ENCODE data around the gene IL36RN.

The IL36RN gene

DNA sequence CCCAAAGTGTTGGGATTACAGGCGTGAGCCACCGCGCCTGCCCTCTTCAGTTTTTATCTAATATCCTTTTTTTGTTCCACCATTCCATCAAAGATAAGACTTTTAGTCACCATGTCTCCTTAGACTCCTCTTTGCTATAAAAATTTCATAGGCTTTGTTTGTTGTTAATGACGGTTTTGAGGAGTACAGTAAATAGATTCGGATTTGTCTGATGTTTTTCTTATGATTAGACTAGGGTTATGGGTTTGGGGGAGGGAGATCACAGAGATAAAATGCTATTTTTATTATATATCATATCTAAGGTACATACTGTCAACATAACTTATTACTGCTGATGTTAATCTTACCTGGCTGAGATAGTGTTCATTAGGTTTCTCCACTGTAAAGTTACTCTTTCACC, 12.5 kb upstream of the IL36RN start:
- no peak for DNase-seq (ENCODE audit: low read depth in 3 of 3, low spot score in 1 of 3)

DNA sequence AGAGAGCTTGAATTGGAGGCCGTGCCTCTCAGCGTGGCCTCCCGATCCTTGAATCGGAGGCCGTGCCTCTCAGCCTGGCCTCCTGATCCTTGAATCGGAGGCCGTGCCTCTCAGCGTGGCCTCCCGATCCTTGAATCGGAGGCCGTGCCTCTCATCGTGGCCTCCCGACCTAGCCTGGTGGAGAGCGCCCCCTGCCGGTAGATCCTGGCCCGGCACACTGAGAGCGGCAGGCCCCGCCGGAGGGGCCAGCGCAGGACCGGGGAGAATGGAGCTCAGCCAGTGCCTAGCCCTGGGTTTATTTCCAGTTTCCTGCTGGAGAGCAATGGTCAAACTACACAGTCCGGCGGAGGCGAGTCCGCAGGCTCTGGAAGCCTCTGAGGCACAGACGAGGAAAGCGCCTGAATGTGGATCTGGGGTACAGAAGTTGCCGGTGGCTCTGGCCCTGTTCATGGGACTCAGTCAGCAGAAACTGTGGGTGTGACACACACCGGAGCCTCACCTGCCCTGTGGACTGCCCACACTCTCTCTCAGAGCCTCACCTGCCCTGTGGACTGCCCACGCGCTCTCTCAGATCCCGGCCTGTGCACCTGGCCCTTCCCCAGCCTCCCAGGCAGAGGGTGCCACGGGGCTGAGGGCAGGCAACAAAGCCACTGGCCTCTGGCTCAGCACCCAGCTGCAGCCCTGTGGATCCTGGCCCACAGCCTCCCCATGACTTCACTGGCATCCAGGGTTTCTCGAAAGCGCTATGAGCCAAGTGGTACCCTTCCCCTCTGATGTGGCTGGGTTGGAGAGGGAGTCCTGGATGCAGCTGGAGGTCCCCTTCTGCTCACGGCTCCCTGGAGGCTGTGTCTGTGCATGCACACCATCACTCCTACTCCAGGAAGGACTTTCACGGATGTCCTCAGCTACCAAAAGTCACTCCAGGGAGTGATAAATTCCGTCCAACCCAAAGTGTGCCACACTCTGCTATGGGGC, 7.8 kb upstream of the IL36RN start:
- DNase-seq (ENCODE audit: low read depth in 3 of 3, low spot score in 1 of 3): no peak

DNA sequence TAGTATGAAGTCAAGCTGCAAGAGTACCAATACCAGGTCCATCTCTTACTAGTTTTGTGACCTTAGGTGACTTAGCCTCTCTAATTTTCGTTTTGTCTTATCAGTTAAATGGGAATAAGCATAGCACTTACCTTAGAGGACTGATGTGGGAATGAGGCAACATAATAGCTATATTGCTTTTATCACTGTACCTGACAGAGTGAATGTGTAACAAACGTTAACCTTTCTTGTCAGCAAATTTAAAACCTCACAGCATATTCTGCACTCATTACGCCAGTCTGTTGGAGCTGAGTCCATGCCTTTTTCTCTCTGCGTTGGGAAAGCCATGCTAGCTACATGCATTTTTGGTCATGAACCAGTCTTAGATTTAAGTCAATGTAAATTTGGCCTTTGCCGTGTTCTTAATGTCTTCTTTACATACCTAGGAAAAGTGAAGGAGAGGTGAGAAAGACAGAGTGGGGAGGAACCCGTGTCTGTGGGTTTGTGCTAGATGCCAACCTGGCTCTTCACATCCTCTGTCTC, 6.5 kb upstream of the IL36RN start, which contains the start of gene IL36B:
IL36B (minus strand) TSS at position 472 of the 522 bp plus-strand sequence.
- DNase-seq (ENCODE audit: low read depth in 3 of 3, low spot score in 1 of 3): no peak

DNA sequence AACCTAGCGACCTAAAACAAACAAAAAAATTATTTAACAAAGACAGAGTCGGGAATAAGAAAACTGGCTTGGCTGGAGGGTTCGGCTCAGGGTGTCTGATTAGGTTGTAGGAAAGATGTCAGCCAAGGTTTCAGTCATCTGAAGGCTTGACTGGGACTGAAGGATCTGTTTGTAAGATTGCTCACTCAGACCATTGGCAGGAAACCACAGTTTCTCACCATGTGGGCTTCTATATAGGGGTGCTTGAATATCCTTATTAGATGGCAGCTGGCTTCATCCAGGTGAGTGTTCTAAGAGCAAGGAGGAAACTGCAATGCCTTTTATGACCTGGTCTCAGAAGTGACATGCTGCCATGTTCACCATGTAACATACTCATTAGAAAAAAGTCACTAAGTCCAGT, 5.3 kb upstream of the IL36RN start:
- DNase-seq (ENCODE audit: low read depth in 3 of 3, low spot score in 1 of 3): no peak

DNA sequence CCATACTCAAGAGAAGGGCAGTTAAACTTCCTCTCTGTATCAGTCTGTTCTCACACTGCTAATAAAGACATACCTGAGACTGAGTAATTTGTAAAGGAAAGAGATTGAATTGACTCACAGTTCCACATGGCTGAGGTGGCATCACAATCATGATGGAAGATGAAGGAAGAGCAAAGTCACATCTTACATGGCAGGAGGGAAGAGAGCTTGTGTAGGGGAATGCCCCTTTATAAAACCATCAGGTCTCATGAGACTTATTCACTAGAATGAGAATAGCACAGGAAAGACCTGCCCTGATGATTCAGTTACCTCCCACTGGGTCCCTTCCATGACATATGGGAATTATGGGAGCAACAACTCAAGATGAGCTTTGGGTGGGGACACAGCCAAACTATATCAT, 4.9 kb upstream of the IL36RN start:
- DNase-seq (ENCODE audit: low read depth in 3 of 3, low spot score in 1 of 3): no peak

DNA sequence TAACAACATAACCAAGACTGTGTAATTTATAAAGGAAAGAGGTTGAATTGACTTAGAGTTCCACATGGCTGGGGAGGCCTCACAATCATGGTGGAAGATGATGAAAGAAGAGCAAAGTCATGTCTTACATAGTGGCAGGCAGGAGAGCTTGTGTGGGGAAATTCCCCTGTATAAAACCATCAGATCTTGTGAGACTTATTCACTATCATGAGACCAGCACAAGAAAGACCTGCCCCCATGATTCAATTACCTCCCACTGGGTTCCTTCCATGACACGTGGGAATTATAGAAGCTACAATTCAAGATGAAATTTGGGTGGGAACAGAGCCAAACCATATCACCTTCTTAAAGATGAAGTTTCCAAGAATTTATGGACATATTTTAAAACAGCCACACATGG, 2.5 kb upstream of the IL36RN start:
- no peak for DNase-seq (ENCODE audit: low read depth in 3 of 3, low spot score in 1 of 3)

DNA sequence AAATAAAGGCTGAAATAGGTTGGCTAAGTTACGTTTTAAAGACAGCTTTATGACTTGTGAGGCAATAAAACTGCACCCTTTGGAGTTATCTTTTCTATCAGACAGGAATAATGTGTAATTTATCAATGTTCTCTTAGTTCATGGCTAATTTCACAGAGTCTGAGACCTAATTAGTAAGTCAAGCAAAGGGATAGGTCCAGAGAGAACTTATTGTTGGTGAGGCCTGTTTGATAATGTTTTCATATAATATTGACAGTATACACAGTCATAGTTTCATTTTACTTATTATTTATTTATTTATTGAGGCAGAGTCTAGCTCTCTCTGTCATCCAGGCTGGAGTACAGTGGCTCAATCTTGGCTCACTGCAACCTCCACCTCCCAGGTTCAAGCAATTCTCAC, 1.9 kb upstream of the IL36RN start:
- DNase-seq (ENCODE audit: low read depth in 3 of 3, low spot score in 1 of 3): no peak

DNA sequence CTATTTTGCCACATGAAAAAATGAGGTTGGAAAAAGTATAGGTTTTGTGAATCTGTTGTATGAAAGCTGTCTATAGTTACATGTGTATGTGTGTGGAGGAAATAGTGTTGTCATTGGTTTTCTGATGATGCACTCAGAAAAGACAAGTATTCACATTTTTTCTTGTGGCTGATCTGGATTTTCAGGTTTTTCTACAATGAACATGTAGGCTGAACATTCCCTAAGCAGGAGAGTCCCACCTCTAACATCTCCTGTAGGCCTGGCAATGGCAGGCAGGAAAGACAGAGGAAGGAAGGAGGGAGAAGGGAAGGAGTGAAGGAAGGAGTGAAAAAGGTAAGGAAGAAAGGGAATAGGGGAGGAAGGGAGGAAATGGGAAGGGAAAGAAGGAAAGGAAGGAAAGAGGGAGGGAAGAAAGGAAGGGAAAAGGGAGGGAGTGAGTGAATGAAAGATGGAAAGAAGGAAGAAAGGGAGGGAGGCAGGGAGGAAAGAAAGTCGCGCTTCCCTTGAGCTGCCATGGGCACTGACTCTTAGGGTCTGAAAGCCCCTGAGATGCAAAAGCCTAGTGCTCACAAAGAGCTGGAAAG, 495 bp upstream of the IL36RN start:
- DNase-seq (ENCODE audit: low read depth in 3 of 3, low spot score in 1 of 3): no peak

DNA sequence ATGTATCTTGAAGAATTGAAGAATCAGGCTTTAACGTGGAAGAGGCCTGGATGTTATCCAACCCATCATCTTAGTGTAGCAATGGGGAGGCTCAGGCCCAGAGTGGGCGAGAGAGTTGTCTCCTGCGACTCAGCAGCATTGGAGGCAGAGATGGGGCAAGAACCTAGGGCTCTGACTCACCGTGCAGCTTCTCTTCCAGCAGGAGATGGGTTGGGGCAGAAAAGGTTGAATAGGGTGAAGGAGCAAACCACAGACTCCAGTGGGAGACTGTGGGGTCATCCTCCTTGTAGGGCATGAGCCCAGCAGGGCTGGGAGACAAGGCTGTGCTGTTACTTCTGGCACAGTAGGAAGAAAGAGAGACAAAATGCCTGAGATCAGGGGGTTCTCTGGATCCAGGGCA, 1.4 kb downstream of the IL36RN start:
- no peak for DNase-seq (ENCODE audit: low read depth in 3 of 3, low spot score in 1 of 3)

DNA sequence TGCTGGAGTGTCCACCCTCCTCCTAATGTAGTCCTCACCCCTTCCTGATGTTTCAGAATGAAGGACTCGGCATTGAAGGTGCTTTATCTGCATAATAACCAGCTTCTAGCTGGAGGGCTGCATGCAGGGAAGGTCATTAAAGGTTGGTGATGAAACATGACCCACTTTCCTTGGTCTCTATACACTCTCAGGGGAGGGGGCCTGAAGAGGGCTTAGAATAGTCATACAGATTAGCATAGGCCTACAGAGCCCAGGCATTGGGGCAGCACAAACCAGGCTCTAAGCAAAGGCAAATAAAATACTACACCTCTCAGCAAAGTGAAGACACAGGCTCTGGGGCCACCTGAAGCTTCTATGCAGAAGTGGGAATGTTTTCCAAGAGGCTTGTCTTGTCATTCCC, 1.8 kb downstream of the IL36RN start:
- DNase-seq (ENCODE audit: low read depth in 3 of 3, low spot score in 1 of 3): no peak

DNA sequence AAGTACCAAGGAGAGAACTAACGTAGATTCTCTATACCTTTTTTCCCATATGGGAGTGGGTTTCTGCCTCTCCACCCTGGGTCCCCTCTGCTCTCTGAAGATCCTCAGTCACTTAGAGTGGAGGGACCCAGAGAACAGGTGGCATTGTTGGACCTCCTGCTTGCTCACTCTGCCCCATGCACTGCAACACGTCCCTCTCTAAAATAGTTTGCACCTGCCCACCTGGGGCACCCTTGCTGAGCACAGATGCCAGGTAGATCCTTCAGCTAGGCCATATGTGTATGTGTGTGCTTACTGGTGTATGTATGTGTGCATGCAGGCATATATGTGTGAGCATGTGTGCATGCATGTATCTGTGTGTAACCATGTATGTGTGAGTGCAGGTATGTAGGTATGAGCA, 2.2 kb downstream of the IL36RN start:
- no peak for DNase-seq (ENCODE audit: low read depth in 3 of 3, low spot score in 1 of 3)

DNA sequence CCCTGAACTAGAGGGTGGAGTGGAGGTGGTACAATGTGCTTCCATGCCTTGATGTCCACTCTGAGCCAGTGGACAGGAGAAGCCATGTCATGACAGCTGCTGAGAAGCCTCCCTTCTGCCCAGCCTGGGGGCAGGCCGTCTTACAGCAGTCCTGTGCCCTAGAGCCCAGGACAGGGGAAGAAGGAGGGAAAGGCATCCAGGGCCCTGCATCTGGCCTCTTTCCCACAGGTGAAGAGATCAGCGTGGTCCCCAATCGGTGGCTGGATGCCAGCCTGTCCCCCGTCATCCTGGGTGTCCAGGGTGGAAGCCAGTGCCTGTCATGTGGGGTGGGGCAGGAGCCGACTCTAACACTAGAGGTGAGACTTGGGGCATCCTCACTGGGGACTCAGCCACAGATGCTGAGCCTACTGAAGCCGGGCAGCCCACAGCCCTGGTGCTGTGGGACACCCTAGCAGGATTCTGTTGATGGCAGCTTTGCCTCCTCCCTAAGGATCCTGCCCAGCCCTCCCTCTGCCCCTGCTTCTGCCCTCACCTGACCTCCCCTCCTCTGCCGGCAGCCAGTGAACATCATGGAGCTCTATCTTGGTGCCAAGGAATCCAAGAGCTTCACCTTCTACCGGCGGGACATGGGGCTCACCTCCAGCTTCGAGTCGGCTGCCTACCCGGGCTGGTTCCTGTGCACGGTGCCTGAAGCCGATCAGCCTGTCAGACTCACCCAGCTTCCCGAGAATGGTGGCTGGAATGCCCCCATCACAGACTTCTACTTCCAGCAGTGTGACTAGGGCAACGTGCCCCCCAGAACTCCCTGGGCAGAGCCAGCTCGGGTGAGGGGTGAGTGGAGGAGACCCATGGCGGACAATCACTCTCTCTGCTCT, 3.1 kb downstream of the IL36RN start:
- DNase-seq (ENCODE audit: low read depth in 3 of 3, low spot score in 1 of 3): no peak

DNA sequence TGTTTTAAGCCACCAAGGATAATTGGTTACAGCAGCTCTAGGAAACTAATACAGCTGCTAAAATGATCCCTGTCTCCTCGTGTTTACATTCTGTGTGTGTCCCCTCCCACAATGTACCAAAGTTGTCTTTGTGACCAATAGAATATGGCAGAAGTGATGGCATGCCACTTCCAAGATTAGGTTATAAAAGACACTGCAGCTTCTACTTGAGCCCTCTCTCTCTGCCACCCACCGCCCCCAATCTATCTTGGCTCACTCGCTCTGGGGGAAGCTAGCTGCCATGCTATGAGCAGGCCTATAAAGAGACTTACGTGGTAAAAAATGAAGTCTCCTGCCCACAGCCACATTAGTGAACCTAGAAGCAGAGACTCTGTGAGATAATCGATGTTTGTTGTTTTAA, 5.3 kb downstream of the IL36RN start:
- DNase-seq (ENCODE audit: low read depth in 3 of 3, low spot score in 1 of 3): no peak

DNA sequence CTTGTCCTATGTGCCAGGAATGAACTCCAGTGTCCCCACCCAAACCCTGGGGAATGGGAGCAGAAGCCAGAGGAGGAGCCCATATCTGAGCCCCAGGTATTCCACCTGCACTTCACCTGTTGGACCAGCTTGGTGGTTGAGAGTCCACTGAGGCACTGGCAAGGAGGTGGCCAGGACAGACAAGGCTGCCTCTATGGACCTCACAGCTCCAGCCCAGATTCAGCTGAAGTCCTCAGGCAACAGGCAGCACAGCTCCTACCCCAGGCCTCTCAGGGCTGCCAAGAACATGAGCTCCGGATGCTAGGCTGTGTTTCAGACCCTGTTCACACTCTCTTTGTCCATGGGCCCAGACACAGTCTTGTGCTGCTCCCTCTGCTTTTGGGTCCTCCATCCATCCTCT, 5.9 kb downstream of the IL36RN start:
- DNase-seq (ENCODE audit: low read depth in 3 of 3, low spot score in 1 of 3): no peak

DNA sequence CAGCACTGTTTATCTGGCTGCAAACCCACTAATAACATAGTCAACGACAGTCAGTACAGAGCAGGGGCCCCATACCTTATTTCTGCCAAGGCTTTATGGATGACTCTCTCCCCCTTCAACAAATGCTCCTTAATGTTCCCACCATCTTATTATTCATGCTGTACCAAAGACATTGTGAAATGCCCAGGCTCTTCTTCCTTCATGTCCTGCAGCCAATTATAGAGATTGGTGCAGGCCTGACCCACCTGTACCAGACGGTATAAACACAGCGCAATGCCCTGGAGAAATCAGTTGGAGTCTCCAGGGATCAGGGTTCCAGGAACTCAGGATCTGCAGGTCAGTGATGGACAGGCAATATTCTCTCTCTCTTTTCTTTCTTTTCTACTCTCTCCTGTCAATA, 8.7 kb downstream of the IL36RN start, which contains the start of gene IL1F10:
IL1F10 (plus strand) TSS at position 290 of the 400 bp plus-strand sequence. CDS start 4,769 bp downstream, outside the sequence.
- DNase-seq (ENCODE audit: low read depth in 3 of 3, low spot score in 1 of 3): no peak

DNA sequence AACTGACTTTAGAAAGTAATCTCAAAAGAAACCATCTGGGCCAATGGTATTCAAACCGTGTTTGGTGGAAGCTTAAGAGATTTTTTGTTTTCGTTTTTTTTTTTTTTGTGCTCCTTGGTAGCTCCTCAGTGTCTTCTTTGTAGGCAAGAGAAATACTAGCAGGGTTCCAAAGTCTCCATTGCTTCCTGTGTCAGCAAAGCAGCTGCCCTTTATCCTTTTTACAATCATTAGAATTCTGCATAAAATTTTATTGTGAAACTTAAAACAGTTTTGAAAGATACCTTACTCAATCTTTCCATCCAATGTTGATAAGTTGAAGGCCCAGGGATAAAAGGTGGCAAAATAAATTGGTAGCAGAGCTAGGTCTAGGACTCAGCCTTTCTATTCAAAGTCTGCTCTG, 9.3 kb downstream of the IL36RN start:
- DNase-seq (ENCODE audit: low read depth in 3 of 3, low spot score in 1 of 3): no peak

DNA sequence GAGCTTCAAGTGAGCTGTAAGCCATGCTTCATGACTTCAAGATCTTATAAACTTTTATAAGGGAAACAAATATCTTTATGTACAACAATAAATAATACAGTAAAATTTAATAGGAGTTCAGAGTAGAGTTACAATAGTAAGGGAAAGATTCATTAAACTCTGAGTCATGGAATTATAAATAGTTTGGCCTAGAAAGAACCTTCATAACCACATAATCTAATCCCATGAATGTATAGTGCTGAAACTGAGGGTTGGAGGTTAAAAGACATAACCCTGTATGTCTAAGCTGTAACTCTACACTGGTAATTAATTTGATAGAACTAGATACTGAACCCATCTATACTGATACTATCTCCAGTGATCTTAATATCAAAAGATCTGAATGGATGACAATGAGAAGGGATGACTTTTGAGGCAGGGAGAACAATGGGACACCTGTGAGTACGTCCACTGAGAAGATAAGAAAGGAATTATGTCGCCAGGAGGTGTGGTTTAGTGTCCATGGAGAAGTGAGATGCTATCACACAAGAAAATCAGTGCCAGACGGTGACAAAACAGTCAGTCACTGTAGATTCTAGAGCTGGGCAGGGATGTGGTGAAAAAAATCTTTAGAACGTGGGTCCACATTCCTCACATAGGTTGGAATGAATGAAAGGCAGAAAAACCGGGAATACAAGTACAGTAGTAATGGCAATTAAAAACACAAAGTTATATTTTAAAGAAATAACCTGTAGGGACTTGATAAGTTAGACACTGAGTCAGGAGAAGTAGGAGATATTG, 9.9 kb downstream of the IL36RN start:
- no peak for DNase-seq (ENCODE audit: low read depth in 3 of 3, low spot score in 1 of 3)

DNA sequence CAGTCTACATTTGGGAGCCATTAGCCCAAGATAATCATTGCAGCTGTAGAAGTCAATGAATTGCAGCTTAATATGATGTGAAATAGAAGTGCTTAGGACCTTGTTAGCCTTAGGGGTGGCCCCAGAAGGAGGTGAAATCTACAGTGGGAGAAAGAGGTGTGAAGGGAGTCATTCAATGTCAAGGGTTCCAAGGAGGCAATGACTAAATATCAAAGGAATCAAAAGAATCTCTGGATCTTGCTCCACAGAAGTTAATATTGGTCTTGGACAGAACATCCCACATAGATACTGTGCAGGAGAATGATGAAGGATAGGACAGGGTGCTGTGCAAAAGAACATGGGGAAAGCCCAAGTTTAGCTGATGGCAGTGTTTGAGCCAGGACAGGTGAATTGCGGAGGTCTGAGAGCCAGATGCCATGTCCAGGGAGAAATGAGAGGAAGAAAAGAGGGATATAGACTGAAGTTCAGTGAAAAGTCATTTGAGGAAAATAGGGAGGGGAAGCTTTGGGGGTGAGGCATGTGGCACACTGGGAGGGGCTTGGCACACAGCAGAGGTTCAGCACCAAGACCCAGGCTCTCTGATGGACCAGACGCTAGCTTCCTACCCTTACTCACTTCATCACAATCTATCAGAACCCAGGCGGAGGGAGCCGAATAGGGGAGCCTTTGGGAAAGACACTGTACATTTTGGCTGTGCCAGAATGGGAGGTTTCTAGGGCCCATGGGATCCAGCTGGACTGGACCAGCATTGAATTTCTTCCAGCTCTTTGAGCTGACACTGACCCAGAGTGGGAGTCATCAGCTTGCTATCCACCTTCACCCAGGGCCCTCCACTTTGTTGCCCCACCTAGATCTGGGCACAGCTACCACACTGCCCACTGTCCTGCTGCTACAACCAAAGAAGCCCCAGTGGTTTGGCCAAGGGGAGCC, 10.9 kb downstream of the IL36RN start:
- DNase-seq (ENCODE audit: low read depth in 3 of 3, low spot score in 1 of 3): no peak

DNA sequence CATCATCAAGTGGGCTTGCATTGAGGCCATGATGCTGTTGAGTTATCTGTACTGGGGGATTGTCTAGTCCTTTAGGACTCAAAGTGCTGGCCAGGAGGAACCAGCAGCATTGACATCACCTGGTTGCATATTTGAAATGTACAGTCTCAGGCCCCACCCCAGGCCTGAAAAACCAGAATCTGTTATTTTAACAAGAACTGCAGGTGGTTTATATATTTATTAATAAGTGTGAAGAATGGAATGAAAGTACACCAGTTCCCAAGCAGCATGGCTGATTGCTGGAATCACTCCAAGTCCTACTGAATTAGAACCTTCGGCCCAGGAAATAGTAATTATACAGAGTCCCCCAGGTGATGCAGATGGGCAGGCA, 11.6 kb downstream of the IL36RN start:
- DNase-seq (ENCODE audit: low read depth in 3 of 3, low spot score in 1 of 3): no peak

DNA sequence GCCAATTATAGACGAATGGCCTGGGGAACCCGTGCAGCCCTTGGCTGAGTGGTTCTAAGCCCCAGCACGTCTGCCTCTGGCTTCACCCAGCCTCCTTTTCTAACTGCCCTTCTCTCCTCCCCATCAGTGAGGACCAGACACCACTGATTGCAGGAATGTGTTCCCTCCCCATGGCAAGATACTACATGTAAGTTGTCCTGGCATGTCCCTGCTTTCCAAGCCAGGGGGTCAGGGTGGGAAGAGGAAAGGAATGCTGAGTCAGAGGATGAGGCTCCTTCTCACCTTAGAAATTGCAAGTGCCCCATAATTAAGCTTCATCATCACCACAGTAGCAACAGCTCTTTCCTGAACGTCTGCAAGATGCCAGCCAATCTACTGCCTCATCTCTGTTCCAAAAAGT, 13.6 kb downstream of the IL36RN start:
- DNase-seq (ENCODE audit: low read depth in 3 of 3, low spot score in 1 of 3): no peak

Data from stimulated activated CD4-positive, alpha-beta T cell treated with anti-CD3 and anti-CD28 coated beads, TNF-alpha, amount 100 ng/mL, for 1 hour (primary cell).